Cardiac septum (tissue), 1 donor: ENCODE data around the gene MRPL54. TPM values are rescaled to one million over a fixed set of nuclear protein-coding genes. Genes with fewer than 3 reads are reported as not detected.
"Not testable (repeated sequence)": the region's sequence is repeated elsewhere in the genome, so short reads cannot be mapped to it uniquely, and the experiment has no call there.

Experiments
- DNase-seq: peaks from one replicate; pipeline ENCODE4 v3.0.0-alpha.2; 2020; ENCODE audit warnings: low spot score
- intact Hi-C: fragments of 100-400 bp; cut with DNase I; formaldehyde crosslinking; loops from one replicate; pipeline ENCODE4 v1.14.0; 2022
- total RNA-seq: library from RNA; stranded (reverse); fragmentation: NEBNext Ultra II Directional; extraction: Animal tissue kit (Norgen Biotek cat#: 25700); gene quantifications from one replicate; pipeline ENCODE4 v1.2.1, GENCODE V29; 2021
- donor health status: DM: no; HTN: no; CAD: no.

The MRPL54 gene
- total RNA-seq, 1 donor from 2014 or later, result 81.4 TPM

DNA sequence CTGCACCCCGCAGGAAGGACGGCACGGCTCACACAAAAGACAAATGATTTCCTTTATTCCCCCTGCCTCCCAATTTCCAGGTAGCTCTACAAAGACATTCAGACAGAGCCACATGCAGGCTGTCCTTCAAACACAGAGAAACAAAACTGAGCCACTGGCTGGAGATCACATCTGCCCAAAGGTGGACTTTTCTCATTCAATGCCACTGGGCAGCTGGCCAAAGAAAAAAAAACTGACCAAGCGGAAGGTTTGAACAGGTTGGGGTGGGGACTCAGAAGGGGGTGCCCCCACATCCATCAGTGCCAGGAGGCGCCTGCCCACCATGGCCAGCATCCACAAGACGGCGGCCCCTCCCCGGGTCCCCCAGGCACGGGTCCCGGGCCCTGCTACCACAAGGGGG lies 41.5 kb downstream of the MRPL54 start:
- no peak for DNase-seq

DNA sequence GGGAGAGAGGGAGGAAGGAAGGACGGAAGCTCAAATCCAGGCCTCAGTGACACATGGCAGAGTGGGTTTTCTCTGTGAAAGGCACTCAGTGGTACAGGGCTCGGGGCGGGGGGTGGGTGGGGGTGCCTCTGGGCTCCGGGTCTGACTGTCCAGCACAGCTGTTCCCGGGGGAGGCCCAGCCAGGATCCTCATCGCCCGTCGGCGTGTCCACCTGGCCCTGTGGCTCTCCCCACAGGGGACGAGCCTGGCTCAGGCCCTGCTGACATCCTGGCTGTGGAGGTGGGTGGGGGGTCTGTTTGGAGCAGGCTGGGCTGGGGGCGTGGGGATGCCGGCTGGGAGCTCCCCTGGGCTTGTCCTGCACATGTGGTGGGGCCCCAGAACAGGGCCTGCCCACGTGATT lies 41.9 kb downstream of the MRPL54 start:
- no peak for DNase-seq
- intact Hi-C loops, result no loop called here

More for the DNA sequence above, 41.5 kb downstream of the MRPL54 start:
- intact Hi-C loops, result no loop called here

DNA sequence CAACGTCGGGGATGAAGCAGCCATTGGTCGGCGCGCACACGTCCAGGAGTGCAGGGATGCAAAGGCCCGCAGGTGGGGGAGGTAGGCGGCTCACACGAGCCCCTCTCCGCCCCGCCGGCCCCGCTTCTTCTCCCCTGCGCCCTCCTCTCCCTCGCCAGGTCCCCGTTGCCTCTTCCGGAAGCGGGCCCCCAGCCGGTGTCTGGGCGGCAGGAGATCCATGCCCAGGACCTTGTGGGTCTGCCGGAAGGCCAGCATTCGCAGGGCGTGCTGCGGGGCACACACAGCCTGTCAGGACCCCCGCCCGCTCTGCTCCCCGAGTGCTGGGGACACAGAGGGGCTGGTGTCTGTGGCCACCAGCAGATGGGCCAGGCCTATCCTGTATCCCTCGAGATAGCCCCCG lies 43.4 kb downstream of the MRPL54 start:
- DNase-seq, result no peak
- intact Hi-C loops, result no loop called here

DNA sequence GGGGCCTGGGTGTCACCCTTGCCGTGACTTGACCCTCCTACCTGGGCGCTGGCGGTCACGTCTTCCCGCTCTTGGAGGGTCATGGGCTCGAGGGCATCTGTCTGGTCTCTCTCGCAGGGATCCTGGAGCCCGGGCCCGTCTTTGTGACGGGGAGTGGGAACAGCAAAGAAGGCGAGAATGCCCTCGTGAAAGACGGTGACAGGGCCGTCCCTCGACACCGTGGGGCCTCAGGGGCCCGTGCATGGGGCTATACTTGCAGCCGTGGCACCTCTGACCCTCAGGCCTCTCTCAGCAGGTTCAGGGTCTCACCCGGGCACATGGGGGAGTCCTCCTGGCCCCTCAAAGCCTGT lies 44.6 kb downstream of the MRPL54 start:
- no peak for DNase-seq
- intact Hi-C loops, result no loop called here

DNA sequence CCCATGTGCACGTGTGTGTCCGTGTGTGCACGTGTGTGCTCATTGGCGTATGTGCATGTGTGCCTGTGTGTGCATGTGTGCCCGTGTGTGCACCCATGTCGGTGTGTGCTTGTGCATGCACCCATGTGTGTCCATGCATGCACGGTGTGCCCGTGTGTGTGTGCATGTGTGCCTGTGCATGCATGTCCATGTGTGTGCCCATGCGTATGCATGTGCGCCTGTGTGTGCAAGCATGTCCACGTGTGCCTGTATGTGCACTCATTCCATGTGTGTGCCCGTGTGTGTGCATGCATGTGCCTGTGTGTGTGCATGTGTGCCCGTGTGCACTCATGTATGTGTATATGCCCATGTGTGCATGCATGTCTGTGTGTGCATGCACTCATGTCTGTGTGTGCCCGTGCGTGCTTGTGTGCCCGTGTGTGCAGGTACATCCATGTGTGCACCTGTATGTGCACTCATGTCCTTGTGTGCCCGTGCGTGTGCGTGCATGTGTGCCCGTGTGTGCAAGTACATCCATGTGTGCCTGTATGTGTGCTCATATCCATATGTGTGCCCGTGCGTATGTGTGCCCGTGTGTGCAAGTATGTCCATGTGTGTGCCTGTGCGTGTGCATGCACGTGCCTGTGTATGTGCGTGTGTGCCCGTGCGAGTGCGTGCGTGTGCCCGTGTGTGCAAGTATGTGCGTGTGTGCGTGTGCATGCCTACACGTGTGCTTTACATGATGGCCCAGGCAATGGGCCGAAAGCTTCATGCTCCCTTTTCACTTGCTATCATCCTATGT lies 45.3 kb downstream of the MRPL54 start:
- DNase-seq, result no peak
- intact Hi-C loops, result no loop called here

DNA sequence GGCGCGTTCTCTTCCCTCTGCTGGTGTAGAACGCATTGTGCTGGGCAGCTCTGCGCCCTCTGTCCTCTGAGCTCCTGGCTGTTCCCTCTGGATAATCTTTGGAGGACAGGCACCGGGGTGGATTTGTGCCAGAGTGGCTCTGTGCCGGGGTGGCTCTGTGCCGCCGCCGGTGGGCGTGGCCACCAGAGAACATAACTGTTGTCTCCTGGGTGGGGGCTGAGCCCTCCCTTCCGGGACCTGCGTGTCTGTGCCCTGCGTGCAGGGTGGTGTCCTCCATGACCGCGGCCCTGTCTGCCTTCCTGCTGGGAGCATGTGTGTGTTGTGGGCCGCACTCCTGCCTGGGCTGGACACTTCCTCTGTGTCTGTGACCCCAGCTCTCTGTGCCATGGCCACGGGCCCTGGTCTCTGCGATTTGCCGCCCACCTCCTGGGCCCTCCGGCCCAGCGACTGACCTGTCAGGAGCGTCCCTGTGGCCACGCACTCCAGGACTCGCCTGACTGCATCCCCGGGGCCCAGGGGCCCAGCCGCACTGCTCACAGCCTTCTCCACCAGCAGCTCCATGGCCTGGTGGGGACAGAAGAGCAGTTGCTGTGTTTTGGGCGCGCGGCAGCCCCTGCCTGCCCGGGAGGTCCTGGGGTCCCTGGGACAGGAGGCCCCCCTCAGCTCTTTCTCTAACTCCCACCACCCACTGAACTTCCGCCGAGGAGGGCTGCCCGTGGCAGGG lies 46.1 kb downstream of the MRPL54 start:
- DNase-seq, result no peak
- intact Hi-C loops, result no loop called here

DNA sequence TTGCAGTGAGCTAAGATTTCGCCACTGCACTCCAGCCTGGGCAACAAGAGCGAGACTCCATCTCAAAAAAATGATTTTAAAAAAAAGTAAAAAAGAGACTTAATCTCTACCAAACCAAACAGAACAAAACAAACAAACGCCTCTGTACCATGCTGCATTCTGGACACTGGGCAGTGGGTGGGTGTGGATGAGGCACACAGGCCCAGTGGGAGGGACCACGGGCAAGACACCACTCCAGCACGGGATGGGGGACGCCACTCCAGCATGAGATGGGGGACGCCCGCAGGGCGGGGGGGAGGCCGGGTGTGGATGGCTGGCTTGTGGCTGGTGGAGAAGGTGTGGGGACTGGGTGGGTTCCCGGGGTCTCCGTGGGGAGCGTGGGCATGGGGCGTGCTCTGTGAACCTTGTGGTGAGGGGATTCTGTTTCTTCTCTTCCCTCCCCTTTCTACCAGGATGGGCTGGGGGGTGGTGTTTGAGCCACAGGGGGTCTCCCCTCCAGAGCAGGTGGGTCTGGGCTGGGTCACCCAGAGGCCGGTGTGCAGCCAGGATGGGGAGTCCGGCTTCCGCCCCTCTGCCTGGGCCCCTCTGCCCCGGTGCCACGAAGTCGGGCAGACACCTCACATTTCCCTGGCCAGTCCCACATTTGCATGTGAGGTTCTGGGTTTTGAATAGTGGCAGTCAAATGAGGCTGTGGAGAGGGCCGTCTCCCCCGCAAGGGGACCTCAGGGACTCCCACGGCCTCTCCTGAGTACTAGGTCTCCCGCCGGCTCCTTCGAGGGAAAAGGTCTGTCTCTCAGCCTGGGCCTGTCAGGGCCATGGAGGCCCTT lies 47.6 kb downstream of the MRPL54 start:
- intact Hi-C loops, result no loop called here
- DNase-seq, result no peak

DNA sequence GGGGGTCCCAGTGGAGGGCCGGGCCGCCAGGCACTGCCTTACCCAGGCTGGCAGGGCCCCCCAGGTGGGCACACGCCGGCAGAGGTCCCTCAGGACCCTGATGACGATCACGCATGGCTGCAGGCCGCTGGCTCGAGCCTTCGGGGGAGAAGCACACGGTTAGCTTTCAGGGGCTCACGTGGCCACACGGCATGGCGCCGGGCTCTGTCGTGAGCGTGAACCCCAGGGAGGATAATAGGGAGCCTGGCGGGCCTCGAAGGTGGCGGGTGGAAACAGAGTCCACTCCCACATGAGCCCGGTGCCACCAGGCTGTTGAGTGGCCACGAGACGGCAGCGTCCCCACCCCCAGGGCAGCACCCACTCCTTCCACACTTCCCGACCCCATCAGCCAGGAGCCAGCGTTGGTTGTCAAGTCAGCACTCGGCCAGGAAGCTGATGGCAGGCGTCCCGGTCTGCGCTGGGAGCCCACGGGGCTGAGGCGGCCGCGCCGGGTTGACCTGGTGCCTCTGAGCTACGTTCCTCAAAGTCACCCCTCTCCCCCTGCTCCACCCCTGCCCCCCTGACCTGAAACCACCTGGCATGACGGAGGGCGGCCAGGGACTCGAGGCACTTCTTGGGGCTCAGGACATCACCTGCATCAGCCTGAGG lies 48.4 kb downstream of the MRPL54 start:
- intact Hi-C loops, result no loop called here
- DNase-seq, result no peak

DNA sequence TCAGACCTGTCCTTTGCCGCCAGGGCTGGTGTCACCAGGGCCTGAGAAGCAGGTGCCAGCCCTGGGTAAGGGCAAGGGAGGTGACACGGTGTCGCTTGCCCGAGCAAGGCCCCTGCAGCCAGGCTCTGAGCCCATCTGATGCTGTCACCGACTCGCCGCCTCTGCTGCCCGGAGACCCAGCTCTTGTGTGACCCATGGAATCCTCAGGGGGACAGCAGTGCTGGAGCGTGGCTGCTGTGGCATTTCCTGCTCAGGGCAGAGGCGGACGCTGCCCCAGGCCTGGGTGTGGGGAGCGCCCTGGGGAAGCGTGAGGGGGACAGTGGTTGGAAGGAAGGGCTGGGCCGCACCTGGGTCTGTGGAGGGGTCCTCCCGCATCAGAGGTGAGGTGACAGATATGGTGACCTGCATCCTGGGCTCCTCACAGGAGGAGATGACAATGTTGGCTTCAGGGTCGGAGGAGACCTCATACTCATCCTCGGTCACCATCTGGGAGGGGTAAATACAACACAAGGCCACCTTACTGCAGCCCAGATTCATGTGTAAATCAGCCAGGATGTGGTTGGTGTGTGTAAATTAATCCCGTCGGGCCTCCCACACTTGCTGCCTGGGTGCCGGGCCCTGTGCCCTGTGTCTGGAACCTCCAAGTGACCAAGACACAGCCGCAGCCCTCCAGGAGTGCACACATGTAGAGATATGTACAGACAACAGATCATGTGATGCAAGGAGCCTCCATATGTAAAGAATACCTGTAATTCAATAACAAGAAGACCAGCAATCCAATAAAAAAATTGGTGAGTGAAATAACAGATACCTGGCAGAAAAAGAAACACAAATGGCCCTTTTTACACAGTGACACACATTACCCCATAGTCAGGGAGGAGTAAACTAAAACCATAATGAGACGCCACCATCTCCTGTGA lies 51.3 kb downstream of the MRPL54 start:
- intact Hi-C loops, result no loop called here
- DNase-seq, result no peak

DNA sequence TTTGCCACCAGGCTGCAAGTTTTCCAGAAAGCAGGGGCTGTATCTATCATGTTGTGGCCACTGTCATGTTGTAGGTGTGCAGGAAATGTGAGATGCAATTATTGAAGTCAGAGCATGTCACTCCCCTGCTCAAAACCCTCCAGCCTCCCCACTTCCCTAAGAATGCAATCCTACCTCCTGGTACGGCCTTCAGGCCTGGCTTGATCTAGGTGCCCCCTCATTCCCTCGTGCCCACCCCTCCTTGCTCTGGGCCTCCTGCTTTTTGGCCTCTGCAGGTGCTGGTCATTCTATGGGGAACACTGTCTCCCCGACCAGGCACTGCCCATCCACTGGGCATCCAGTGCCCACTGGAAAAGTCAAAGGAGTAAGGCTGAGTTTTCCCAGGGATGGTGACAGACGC lies 52.2 kb downstream of the MRPL54 start:
- DNase-seq, result no peak

DNA sequence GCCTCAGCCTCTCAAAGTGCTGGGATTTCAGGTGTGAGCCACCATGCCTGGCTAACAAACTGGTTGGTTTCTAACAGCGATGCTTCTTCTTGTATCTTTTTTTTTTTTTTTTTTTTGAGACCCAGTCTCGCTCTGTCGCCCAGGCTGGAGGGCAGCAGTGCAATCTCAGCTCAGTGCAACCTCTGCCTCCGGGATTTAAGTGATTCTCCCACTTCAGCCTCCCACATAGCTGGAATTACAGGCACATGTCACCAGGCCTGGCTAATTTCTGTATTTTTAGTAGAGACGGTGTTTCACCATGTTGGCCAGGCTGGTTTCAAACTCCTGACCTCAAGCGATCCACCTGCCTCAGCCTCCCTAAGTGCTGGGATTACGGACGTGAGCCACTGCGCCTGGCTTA lies 53.7 kb downstream of the MRPL54 start:
- intact Hi-C loops, DNase-seq: not testable (repeated sequence)

More for the DNA sequence above, 52.2 kb downstream of the MRPL54 start:
- intact Hi-C loops, result no loop called here

DNA sequence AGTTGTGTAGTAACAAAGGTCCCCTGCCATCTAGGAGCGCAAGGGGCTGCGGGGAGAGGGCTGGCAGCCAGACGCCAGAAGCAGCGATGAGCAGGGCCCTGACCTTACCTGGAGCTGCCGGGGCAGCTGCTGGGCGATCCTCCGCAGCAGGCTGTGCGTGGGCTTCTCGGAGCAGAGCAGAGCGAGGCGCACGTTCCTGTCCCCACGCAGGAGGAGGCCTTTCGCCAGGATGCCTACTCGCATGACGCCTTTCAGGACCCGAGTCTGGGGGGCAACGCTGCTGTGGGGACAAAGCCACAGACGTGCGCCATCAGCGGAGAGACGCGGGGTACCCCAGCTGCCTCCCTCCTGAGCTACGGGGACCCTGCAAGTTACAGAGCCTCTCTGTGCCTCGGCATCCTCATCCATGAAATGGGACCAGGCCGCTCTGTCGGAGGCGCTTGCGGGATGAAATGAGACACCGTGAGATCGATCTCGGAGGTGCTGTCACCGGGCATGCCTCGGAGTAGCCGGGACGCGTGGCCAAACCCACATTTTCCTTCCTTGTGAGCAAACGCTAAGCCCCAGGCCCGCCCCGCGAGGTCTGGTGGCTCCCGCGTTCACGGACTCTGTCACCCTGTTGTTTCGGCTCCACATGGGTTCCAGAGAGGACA lies 54.2 kb downstream of the MRPL54 start:
- DNase-seq, result no peak
- intact Hi-C loops, result no loop called here

Other genes with a start within 250 kb of the MRPL54 start
- gene TEKTIP1, start 223.5 kb upstream of the MRPL54 start, total RNA-seq, result 1.7 TPM
- gene MFSD12, start 205.1 kb upstream of the MRPL54 start, total RNA-seq, result 25.4 TPM
- gene HMG20B, start 189.7 kb upstream of the MRPL54 start, total RNA-seq, result 32.6 TPM
- gene GIPC3, start 177.2 kb upstream of the MRPL54 start, total RNA-seq, result 1.3 TPM
- gene TBXA2R, start 155.8 kb upstream of the MRPL54 start, total RNA-seq, result 1.9 TPM
- gene CACTIN, start 135.9 kb upstream of the MRPL54 start, total RNA-seq, result 10.7 TPM
- 38.2 TPM for gene PIP5K1C, start 62.2 kb upstream of the MRPL54 start, total RNA-seq
- gene TJP3, start 54.3 kb upstream of the MRPL54 start, total RNA-seq, result not detected
- 12.5 TPM for gene APBA3, start 990 bp upstream of the MRPL54 start, total RNA-seq
- gene RAX2, start 9.5 kb downstream of the MRPL54 start, total RNA-seq, result not detected
- 0.38 TPM for gene MATK, start 23.7 kb downstream of the MRPL54 start, total RNA-seq
- gene ZFR2, start 106.4 kb downstream of the MRPL54 start, total RNA-seq, result 0.62 TPM
- gene ATCAY, start 118.0 kb downstream of the MRPL54 start, total RNA-seq, result not detected
- gene NMRK2, start 170.4 kb downstream of the MRPL54 start, total RNA-seq, result 568 TPM
- 180 TPM for gene DAPK3, start 208.4 kb downstream of the MRPL54 start, total RNA-seq
- 1,625 TPM for gene EEF2, start 222.8 kb downstream of the MRPL54 start, total RNA-seq
- 18.4 TPM for gene PIAS4, start 245.1 kb downstream of the MRPL54 start, total RNA-seq